Keratinocyte (primary cell): ENCODE data around the gene CPEB4.

Experiments used
- CTCF ChIP-seq, 3 experiments: IDR thresholded peaks in 1 of 3; conservative IDR thresholded peaks in 1 of 3; optimal IDR thresholded peaks in 1 of 3; 2 replicates in 2 of 3; 3 replicates in 1 of 3; pipeline versions ENCODE3 to v1.5.1; 2011; ENCODE audit warnings: low read length in 3 of 3, mild to moderate bottlenecking in 3 of 3, moderate library complexity in 2 of 3, control low read depth in 1 of 3, inconsistent platforms in 1 of 3; ENCODE audit not compliant: insufficient read depth in 2 of 3; ENCODE audit errors: extremely low read depth in 1 of 3
- EZH2 ChIP-seq: IDR thresholded peaks from one replicate; pipeline ENCODE4 v1.6.1; 2012; ENCODE audit warnings: inconsistent platforms, mild to moderate bottlenecking, low read length, moderate library complexity

GRCh38 chr5:173910215-173910614, 22.1 kb downstream of the CPEB4 start:
- TF ChIP-seq CTCF (optimal IDR thresholded peaks at IDR 0.05 in 1 of 3, IDR thresholded peaks at IDR 0.05 in 1 of 3, conservative IDR thresholded peaks at IDR 0.05 in 1 of 3; ENCODE audit: extremely low read depth in 1 of 3, insufficient read depth in 2 of 3, low read length in 3 of 3), result no peak
- TF ChIP-seq EZH2, result no peak
